Superior temporal gyrus (tissue), 1 donor: Measurements from ENCODE around the gene DOCK4.

Experiments used
- DNase-seq: peaks from one replicate; pipeline ENCODE4 v3.0.0-alpha.2; 2016; ENCODE audit errors: extremely low spot score

DOCK4 gene

GRCh38 chr7:112056409-112056808 is 149.8 kb downstream of the DOCK4 start:
- no peak for DNase-seq

- DNase-seq: no peak
These were observed 152.5 kb downstream of the DOCK4 start for GRCh38 chr7:112053737-112054069.

- no peak for DNase-seq
These were observed 153.0 kb downstream of the DOCK4 start for GRCh38 chr7:112052993-112053736.

- no peak for DNase-seq
These were observed 153.7 kb downstream of the DOCK4 start for GRCh38 chr7:112052498-112052897.

GRCh38 chr7:112050250-112050881 is 155.8 kb downstream of the DOCK4 start:
- DNase-seq: no peak

GRCh38 chr7:112049555-112050249 is 156.5 kb downstream of the DOCK4 start:
- DNase-seq: peak; percentile 62

GRCh38 chr7:112047421-112047820 is 158.8 kb downstream of the DOCK4 start:
- no peak for DNase-seq

GRCh38 chr7:112045222-112045621 is 161.0 kb downstream of the DOCK4 start:
- DNase-seq: no peak

- no peak for DNase-seq
These were observed 163.6 kb downstream of the DOCK4 start for GRCh38 chr7:112042631-112043030.

- DNase-seq: no peak
These were observed 167.8 kb downstream of the DOCK4 start for GRCh38 chr7:112038353-112038752.

GRCh38 chr7:112036071-112036470 is 170.1 kb downstream of the DOCK4 start:
- no peak for DNase-seq

- no peak for DNase-seq
These were observed 174.5 kb downstream of the DOCK4 start for GRCh38 chr7:112031689-112032088.

- no peak for DNase-seq
These were observed 180.6 kb downstream of the DOCK4 start for GRCh38 chr7:112025556-112025955.

- DNase-seq: no peak
These were observed 182.4 kb downstream of the DOCK4 start for GRCh38 chr7:112023786-112024185.

- DNase-seq: no peak
These were observed 182.9 kb downstream of the DOCK4 start for GRCh38 chr7:112023282-112023681.

GRCh38 chr7:112022128-112022527 is 184.1 kb downstream of the DOCK4 start:
- no peak for DNase-seq

GRCh38 chr7:112021379-112022044 is 184.7 kb downstream of the DOCK4 start:
- no peak for DNase-seq

- DNase-seq: no peak
These were observed 185.4 kb downstream of the DOCK4 start for GRCh38 chr7:112020800-112021199.

GRCh38 chr7:112019932-112020331 is 186.3 kb downstream of the DOCK4 start:
- DNase-seq: no peak

- no peak for DNase-seq
These were observed 187.7 kb downstream of the DOCK4 start for GRCh38 chr7:112018305-112019030.

GRCh38 chr7:112015146-112015545 is 191.1 kb downstream of the DOCK4 start:
- DNase-seq: no peak

- no peak for DNase-seq
These were observed 191.9 kb downstream of the DOCK4 start for GRCh38 chr7:112014347-112014746.
